ENCODE measurements around the gene SRSF2.

Gene SRSF2

GRCh38 chr17:76716146-76716838 lies 20.8 kb downstream of the SRSF2 start:
- H2AFZ ChIP-seq (ENCODE audit: low read depth, low read length) = no peak overlapping the region
- ATAC-seq (ENCODE audit: insufficient read depth, low read depth) (no peak), DNase-seq (no peak)
- no peak overlapping the region for H3K4me2 ChIP-seq (ENCODE audit: insufficient read depth, low read length)
- H3K9me3 ChIP-seq (ENCODE audit: insufficient read depth, low read length, severe bottlenecking) = no peaks in the 10 kb centered on the region
- H4K20me1 ChIP-seq (ENCODE audit: insufficient read depth, low read length) = peaks cover 24% of the 10 kb centered on the region
- no peak overlapping the region for H3K4me3 ChIP-seq (ENCODE audit: low read depth in 1 of 2, low read length in 2 of 2)
- peaks cover 9% of the 10 kb centered on the region for H3K4me1 ChIP-seq (ENCODE audit: insufficient read depth, low read length)
- H3K9ac ChIP-seq (ENCODE audit: low read depth, low read length) = no peak overlapping the region
- peaks cover 3% of the 10 kb centered on the region for H3K79me2 ChIP-seq (ENCODE audit: insufficient read depth, low read length)
- no peak overlapping the region for H3K27ac ChIP-seq (ENCODE audit: low read length)
- TF ChIP-seq EZH2 (IDR thresholded peaks at IDR 0.05; ENCODE audit: borderline replicate concordance, low read depth, low read length, severe bottlenecking) = no peak
- TF ChIP-seq, protein P1, sequence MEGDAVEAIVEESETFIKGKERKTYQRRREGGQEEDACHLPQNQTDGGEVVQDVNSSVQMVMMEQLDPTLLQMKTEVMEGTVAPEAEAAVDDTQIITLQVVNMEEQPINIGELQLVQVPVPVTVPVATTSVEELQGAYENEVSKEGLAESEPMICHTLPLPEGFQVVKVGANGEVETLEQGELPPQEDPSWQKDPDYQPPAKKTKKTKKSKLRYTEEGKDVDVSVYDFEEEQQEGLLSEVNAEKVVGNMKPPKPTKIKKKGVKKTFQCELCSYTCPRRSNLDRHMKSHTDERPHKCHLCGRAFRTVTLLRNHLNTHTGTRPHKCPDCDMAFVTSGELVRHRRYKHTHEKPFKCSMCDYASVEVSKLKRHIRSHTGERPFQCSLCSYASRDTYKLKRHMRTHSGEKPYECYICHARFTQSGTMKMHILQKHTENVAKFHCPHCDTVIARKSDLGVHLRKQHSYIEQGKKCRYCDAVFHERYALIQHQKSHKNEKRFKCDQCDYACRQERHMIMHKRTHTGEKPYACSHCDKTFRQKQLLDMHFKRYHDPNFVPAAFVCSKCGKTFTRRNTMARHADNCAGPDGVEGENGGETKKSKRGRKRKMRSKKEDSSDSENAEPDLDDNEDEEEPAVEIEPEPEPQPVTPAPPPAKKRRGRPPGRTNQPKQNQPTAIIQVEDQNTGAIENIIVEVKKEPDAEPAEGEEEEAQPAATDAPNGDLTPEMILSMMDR (IDR thresholded peaks at IDR 0.05; ENCODE audit: borderline replicate concordance, extremely low read depth, low read length, poor library complexity, severe bottlenecking) = no peak
- H3K27me3 ChIP-seq (ENCODE audit: insufficient read depth, low read length, poor library complexity) = peaks cover 4% of the 10 kb centered on the region
- H3K36me3 ChIP-seq (ENCODE audit: insufficient read depth, low read length) = peaks cover 73% of the 10 kb centered on the region

GRCh38 chr17:76715496-76715830 lies 21.7 kb downstream of the SRSF2 start:
- no peaks in the 10 kb centered on the region for H3K9me3 ChIP-seq (ENCODE audit: insufficient read depth, low read length, severe bottlenecking)
- no peak overlapping the region for H2AFZ ChIP-seq (ENCODE audit: low read depth, low read length)
- ATAC-seq (ENCODE audit: insufficient read depth, low read depth) = no peak
- H3K4me3 ChIP-seq (ENCODE audit: low read depth in 1 of 2, low read length in 2 of 2) = no peak overlapping the region
- H4K20me1 ChIP-seq (ENCODE audit: insufficient read depth, low read length) = peaks cover 27% of the 10 kb centered on the region
- peaks cover 8% of the 10 kb centered on the region for H3K27me3 ChIP-seq (ENCODE audit: insufficient read depth, low read length, poor library complexity)
- H3K79me2 ChIP-seq (ENCODE audit: insufficient read depth, low read length) = no peaks in the 10 kb centered on the region
- peaks cover 12% of the 10 kb centered on the region for H3K4me1 ChIP-seq (ENCODE audit: insufficient read depth, low read length)
- no peak overlapping the region; the same call in 1 of the 2 replicates for H3K4me2 ChIP-seq (ENCODE audit: insufficient read depth, low read length)
- TF ChIP-seq EZH2 (IDR thresholded peaks at IDR 0.05; ENCODE audit: borderline replicate concordance, low read depth, low read length, severe bottlenecking) = no peak
- TF ChIP-seq, protein P1 (IDR thresholded peaks at IDR 0.05; ENCODE audit: borderline replicate concordance, extremely low read depth, low read length, poor library complexity, severe bottlenecking) = no peak
- no peak overlapping the region for H3K9ac ChIP-seq (ENCODE audit: low read depth, low read length)
- H3K36me3 ChIP-seq (ENCODE audit: insufficient read depth, low read length) = peaks cover 64% of the 10 kb centered on the region
- H3K27ac ChIP-seq (ENCODE audit: low read length) = peak overlapping the region; percentile 48; the same call in 1 of the 2 replicates
- no peak for DNase-seq

DNA sequence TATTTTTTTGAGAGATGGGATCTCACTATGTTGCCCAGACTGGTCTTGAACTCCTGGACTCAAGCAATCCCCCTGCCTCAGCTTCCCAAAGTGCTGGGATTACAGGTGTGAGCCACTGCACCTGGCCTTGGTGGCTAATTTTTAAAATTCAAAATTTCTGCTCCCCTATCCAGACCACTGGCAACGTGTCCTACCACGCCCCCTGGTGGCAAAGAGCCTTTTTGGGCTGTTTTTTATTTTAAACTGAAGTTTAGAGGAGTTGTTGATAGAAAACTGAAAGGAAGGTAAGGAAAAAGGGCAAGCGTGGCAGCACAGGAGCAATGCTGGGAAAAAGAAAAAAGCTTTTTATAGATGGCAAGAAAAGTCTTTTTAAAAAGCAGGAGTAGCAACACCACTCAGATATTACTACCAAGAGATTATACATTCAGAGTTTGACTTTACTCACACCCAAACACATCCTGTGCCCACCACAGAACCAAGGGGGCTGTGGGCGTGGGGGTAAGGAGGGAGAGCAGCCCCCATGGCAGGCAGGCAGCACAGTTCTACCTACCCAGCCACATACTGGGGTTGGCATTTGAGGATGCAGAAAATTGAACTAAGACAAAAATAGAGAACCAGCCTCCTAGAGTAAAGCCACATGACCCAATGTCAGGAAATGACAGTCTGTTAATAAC lies 22.2 kb downstream of the SRSF2 start:
- Histone ChIP-seq H3K36me3 (ENCODE audit: insufficient read depth, low read length) (peaks cover 59% of the 10 kb centered on the region), H3K79me2 (ENCODE audit: insufficient read depth, low read length) (no peaks in the 10 kb centered on the region), H3K27ac (ENCODE audit: low read length) (peak overlapping the region; percentile 48; the same call in 1 of the 2 replicates), H3K4me1 (ENCODE audit: insufficient read depth, low read length) (peaks cover 17% of the 10 kb centered on the region), H3K4me2 (ENCODE audit: insufficient read depth, low read length) (no peak overlapping the region), H3K4me3 (ENCODE audit: low read depth in 1 of 2, low read length in 2 of 2) (no peak overlapping the region), H3K9ac (ENCODE audit: low read depth, low read length) (no peak overlapping the region), H2AFZ (ENCODE audit: low read depth, low read length) (no peak overlapping the region), H3K27me3 (ENCODE audit: insufficient read depth, low read length, poor library complexity) (peaks cover 13% of the 10 kb centered on the region), H4K20me1 (ENCODE audit: insufficient read depth, low read length) (peaks cover 27% of the 10 kb centered on the region), H3K9me3 (ENCODE audit: insufficient read depth, low read length, severe bottlenecking) (no peaks in the 10 kb centered on the region)
- peak; percentile 75 for DNase-seq
- ATAC-seq (ENCODE audit: insufficient read depth, low read depth) = peak; percentile 60
- TF ChIP-seq, protein P1 (IDR thresholded peaks at IDR 0.05; ENCODE audit: borderline replicate concordance, extremely low read depth, low read length, poor library complexity, severe bottlenecking) = peak; percentile 88
- TF ChIP-seq EZH2 (IDR thresholded peaks at IDR 0.05; ENCODE audit: borderline replicate concordance, low read depth, low read length, severe bottlenecking) = no peak

All from DND-41 (cell line).